ENCODE results near the gene MEGF10. TPM values are rescaled to one million over a fixed set of nuclear protein-coding genes. Genes with fewer than 3 reads are reported as not detected.

MEGF10 gene
- total and polyA plus RNA-seq, 10 of the 15 experiments (the other 5 are each of a cell fraction or from before 2014, with no cell fraction given), result 0.03 to 0.21 (median 0.05) TPM; not detected in 5

DNA sequence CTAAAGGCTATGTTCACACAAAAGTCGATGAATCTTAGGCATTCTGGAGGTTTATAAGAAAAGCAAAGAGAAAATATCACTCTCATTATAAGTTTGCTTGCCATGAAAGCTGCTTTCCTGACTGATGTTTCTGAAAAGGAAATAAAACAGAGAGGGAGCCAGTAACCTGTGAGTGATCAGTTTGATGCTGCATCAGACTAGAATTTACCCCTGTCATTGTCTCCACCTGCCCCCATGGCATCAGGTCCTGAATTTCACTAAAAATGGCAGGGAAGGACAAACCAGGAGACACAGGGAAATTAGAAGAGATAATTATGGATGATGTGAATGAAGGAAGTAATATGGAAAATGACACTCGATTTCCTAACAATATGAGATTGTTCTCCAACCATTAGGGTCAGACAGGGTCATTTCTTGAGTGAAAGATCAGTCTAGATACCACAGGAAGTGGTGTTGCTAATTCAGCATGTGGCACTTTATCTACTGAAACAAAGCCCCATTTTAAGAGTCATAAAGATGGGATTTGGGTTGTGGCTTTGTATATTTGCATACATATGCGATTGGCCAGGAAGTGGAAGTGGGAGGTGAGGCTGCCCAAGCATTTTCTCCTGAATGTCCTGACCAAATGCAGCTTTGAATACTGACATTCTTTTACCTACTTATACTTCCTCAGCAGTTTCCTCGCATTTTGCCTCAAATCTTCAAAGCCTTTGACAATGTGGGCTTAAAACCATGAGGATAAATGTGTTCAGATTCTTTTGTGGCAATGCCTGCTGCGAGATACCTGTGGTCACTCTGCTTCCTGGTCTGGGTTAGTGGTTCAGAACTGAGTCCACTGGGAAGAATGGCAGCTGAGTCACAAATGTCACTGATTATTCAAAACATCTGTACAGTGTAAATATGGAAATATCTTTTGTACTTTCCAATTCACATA lies 29.7 kb downstream of the MEGF10 start (continued):
- no peak for TF ChIP-seq ZNF207 (IDR thresholded peaks at IDR 0.05; ENCODE audit: borderline replicate concordance)
- no peak for TF ChIP-seq RELA (IDR thresholded peaks at IDR 0.05; ENCODE audit: borderline replicate concordance, partially characterized antibody)
- TF ChIP-seq BCL11A (IDR thresholded peaks at IDR 0.05; ENCODE audit: low read depth, low read length), result no peak
- no peak for TF ChIP-seq SUPT20H (IDR thresholded peaks at IDR 0.05; ENCODE audit: borderline replicate concordance, control insufficient read depth, low read depth, low read length)
- TF ChIP-seq, protein P1, sequence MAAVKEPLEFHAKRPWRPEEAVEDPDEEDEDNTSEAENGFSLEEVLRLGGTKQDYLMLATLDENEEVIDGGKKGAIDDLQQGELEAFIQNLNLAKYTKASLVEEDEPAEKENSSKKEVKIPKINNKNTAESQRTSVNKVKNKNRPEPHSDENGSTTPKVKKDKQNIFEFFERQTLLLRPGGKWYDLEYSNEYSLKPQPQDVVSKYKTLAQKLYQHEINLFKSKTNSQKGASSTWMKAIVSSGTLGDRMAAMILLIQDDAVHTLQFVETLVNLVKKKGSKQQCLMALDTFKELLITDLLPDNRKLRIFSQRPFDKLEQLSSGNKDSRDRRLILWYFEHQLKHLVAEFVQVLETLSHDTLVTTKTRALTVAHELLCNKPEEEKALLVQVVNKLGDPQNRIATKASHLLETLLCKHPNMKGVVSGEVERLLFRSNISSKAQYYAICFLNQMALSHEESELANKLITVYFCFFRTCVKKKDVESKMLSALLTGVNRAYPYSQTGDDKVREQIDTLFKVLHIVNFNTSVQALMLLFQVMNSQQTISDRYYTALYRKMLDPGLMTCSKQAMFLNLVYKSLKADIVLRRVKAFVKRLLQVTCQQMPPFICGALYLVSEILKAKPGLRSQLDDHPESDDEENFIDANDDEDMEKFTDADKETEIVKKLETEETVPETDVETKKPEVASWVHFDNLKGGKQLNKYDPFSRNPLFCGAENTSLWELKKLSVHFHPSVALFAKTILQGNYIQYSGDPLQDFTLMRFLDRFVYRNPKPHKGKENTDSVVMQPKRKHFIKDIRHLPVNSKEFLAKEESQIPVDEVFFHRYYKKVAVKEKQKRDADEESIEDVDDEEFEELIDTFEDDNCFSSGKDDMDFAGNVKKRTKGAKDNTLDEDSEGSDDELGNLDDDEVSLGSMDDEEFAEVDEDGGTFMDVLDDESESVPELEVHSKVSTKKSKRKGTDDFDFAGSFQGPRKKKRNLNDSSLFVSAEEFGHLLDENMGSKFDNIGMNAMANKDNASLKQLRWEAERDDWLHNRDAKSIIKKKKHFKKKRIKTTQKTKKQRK (IDR thresholded peaks at IDR 0.05; ENCODE audit: low read depth, low read length), result no peak
- TF ChIP-seq TBL1XR1 (IDR thresholded peaks at IDR 0.05; ENCODE audit: low read depth, low read length), result no peak
- no peak for TF ChIP-seq ZNF622 (IDR thresholded peaks at IDR 0.05)
- no peak for TF ChIP-seq ASH2L (IDR thresholded peaks at IDR 0.05; ENCODE audit: borderline replicate concordance, low read depth)
- TF ChIP-seq CBFB (IDR thresholded peaks at IDR 0.05; ENCODE audit: low read depth), result no peak
- no peak for TF ChIP-seq FOS (IDR thresholded peaks at IDR 0.05; ENCODE audit: borderline replicate concordance, extremely low read depth, insufficient read length)
- TF ChIP-seq BHLHE40 (IDR thresholded peaks at IDR 0.05; ENCODE audit: borderline replicate concordance in 1 of 2, low read depth in 2 of 2, low read length in 1 of 2), result 0 out of 4 replicates have a peak, but pooled peaks of 1 of the 2 experiments have one; percentile 21
- TF ChIP-seq TCF7 (IDR thresholded peaks at IDR 0.05; ENCODE audit: borderline replicate concordance), result no peak
- no peak for TF ChIP-seq TCF3 (IDR thresholded peaks at IDR 0.05; ENCODE audit: borderline replicate concordance, insufficient read depth, low read depth, low read length)
- TF ChIP-seq, protein P2, sequence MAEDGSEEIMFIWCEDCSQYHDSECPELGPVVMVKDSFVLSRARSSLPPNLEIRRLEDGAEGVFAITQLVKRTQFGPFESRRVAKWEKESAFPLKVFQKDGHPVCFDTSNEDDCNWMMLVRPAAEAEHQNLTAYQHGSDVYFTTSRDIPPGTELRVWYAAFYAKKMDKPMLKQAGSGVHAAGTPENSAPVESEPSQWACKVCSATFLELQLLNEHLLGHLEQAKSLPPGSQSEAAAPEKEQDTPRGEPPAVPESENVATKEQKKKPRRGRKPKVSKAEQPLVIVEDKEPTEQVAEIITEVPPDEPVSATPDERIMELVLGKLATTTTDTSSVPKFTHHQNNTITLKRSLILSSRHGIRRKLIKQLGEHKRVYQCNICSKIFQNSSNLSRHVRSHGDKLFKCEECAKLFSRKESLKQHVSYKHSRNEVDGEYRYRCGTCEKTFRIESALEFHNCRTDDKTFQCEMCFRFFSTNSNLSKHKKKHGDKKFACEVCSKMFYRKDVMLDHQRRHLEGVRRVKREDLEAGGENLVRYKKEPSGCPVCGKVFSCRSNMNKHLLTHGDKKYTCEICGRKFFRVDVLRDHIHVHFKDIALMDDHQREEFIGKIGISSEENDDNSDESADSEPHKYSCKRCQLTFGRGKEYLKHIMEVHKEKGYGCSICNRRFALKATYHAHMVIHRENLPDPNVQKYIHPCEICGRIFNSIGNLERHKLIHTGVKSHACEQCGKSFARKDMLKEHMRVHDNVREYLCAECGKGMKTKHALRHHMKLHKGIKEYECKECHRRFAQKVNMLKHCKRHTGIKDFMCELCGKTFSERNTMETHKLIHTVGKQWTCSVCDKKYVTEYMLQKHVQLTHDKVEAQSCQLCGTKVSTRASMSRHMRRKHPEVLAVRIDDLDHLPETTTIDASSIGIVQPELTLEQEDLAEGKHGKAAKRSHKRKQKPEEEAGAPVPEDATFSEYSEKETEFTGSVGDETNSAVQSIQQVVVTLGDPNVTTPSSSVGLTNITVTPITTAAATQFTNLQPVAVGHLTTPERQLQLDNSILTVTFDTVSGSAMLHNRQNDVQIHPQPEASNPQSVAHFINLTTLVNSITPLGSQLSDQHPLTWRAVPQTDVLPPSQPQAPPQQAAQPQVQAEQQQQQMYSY (CRISPR knock-in tag; IDR thresholded peaks at IDR 0.05), result no peak
- TF ChIP-seq, protein P3, sequence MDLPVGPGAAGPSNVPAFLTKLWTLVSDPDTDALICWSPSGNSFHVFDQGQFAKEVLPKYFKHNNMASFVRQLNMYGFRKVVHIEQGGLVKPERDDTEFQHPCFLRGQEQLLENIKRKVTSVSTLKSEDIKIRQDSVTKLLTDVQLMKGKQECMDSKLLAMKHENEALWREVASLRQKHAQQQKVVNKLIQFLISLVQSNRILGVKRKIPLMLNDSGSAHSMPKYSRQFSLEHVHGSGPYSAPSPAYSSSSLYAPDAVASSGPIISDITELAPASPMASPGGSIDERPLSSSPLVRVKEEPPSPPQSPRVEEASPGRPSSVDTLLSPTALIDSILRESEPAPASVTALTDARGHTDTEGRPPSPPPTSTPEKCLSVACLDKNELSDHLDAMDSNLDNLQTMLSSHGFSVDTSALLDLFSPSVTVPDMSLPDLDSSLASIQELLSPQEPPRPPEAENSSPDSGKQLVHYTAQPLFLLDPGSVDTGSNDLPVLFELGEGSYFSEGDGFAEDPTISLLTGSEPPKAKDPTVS (IDR thresholded peaks at IDR 0.05; ENCODE audit: low read depth, low read length), result no peak
- TF ChIP-seq SMC3 (IDR thresholded peaks at IDR 0.05; ENCODE audit: borderline replicate concordance, low read length), result no peak
- no peak for TF ChIP-seq LARP7 (IDR thresholded peaks at IDR 0.05)
- peak; percentile 32 to 45 for TF ChIP-seq IKZF2 (IDR thresholded peaks at IDR 0.05)
